Rectal smooth muscle tissue (tissue), 1 donor: ENCODE data around the gene HOMER2.
"Not testable (repeated sequence)": the region's sequence is repeated elsewhere in the genome, so short reads cannot be mapped to it uniquely, and the experiment has no call there.

Experiments used
- H3K27ac ChIP-seq: one replicate; pipeline ENCODE4 v1.7.0; 2013; ENCODE audit warnings: low read depth, low read length, inconsistent platforms
- H3K27me3 ChIP-seq: one replicate; pipeline ENCODE4 v1.7.0; 2013; ENCODE audit warnings: low read length; ENCODE audit not compliant: control insufficient read depth, insufficient read depth
- H3K36me3 ChIP-seq: one replicate; pipeline ENCODE4 v1.7.0; 2013; ENCODE audit warnings: low read length; ENCODE audit not compliant: control insufficient read depth, insufficient read depth
- H3K4me1 ChIP-seq: one replicate; pipeline ENCODE4 v1.7.0; 2013; ENCODE audit warnings: low read length; ENCODE audit not compliant: control insufficient read depth, insufficient read depth
- H3K4me3 ChIP-seq: one replicate; pipeline ENCODE4 v1.7.0; 2013; ENCODE audit warnings: low read length
- H3K9ac ChIP-seq: one replicate; pipeline ENCODE4 v1.7.0; 2013; ENCODE audit warnings: low read length

Gene HOMER2

GRCh38 chr15:82952158-82953081 lies at the start of gene HOMER2:
Gene HOMER2 (minus strand): TSS chr15:82952720. CDS start chr15:82952535, 185 bp downstream.
- Histone ChIP-seq H3K36me3 (no peaks in the 10 kb centered on the region), H3K27me3 (peaks cover 3% of the 10 kb centered on the region), H3K27ac (peak within 1 kb of the TSS; percentile 52), H3K9ac (no peak within 1 kb of the TSS), H3K4me1 (no peaks in the 10 kb centered on the region), H3K4me3 (peak within 1 kb of the TSS; percentile 59)

GRCh38 chr15:83000672-83001031 lies 48.1 kb upstream of the HOMER2 start:
- H3K36me3 ChIP-seq, H3K4me3 ChIP-seq, H3K27me3 ChIP-seq, H3K9ac ChIP-seq, H3K27ac ChIP-seq, H3K4me1 ChIP-seq: not testable (repeated sequence)

GRCh38 chr15:82999905-83000671 lies 47.6 kb upstream of the HOMER2 start:
- Histone ChIP-seq H3K36me3 (no peaks in the 10 kb centered on the region), H3K4me3 (peak overlapping the region; percentile 24), H3K27ac (no peak overlapping the region), H3K4me1 (no peaks in the 10 kb centered on the region), H3K9ac (no peak overlapping the region), H3K27me3 (no peaks in the 10 kb centered on the region)

- no peaks in the 10 kb centered on the region for H3K36me3 ChIP-seq
- H3K9ac ChIP-seq = no peak overlapping the region
- no peaks in the 10 kb centered on the region for H3K27me3 ChIP-seq
- H3K4me3 ChIP-seq = no peak overlapping the region
- no peaks in the 10 kb centered on the region for H3K4me1 ChIP-seq
- H3K27ac ChIP-seq = no peak overlapping the region
These were observed 46.9 kb upstream of the HOMER2 start for GRCh38 chr15:82999426-82999825.

- Histone ChIP-seq H3K36me3 (no peaks in the 10 kb centered on the region), H3K27ac (no peak overlapping the region), H3K27me3 (no peaks in the 10 kb centered on the region), H3K4me1 (no peaks in the 10 kb centered on the region), H3K9ac (no peak overlapping the region), H3K4me3 (no peak overlapping the region)
These were observed 43.4 kb upstream of the HOMER2 start for GRCh38 chr15:82995938-82996337.

- Histone ChIP-seq H3K27ac (no peak overlapping the region), H3K4me3 (no peak overlapping the region), H3K4me1 (no peaks in the 10 kb centered on the region), H3K36me3 (no peaks in the 10 kb centered on the region), H3K9ac (no peak overlapping the region), H3K27me3 (no peaks in the 10 kb centered on the region)
These were observed 42.6 kb upstream of the HOMER2 start for GRCh38 chr15:82995076-82995475.

GRCh38 chr15:82993144-82993543 lies 40.6 kb upstream of the HOMER2 start:
- Histone ChIP-seq H3K4me1 (no peaks in the 10 kb centered on the region), H3K36me3 (peaks cover 2% of the 10 kb centered on the region), H3K27ac (no peak overlapping the region), H3K27me3 (no peaks in the 10 kb centered on the region), H3K9ac (no peak overlapping the region), H3K4me3 (no peak overlapping the region)

- no peak overlapping the region for H3K9ac ChIP-seq
- no peak overlapping the region for H3K4me3 ChIP-seq
- peaks cover 2% of the 10 kb centered on the region for H3K36me3 ChIP-seq
- no peak overlapping the region for H3K27ac ChIP-seq
- no peaks in the 10 kb centered on the region for H3K4me1 ChIP-seq
- no peaks in the 10 kb centered on the region for H3K27me3 ChIP-seq
These were observed 40.0 kb upstream of the HOMER2 start for GRCh38 chr15:82992436-82992998.

- peak overlapping the region; percentile 73 for H3K27ac ChIP-seq
- peaks cover 7% of the 10 kb centered on the region for H3K4me1 ChIP-seq
- peak overlapping the region; percentile 84 for H3K4me3 ChIP-seq
- peaks cover 2% of the 10 kb centered on the region for H3K36me3 ChIP-seq
- peak overlapping the region; percentile 68 for H3K9ac ChIP-seq
- no peaks in the 10 kb centered on the region for H3K27me3 ChIP-seq
These were observed 33.9 kb upstream of the HOMER2 start for GRCh38 chr15:82986442-82986780.

- H3K36me3 ChIP-seq = peaks cover 2% of the 10 kb centered on the region
- H3K9ac ChIP-seq = peak within 1 kb of the TSS; percentile 68
- no peaks in the 10 kb centered on the region for H3K27me3 ChIP-seq
- peak within 1 kb of the TSS; percentile 84 for H3K4me3 ChIP-seq
- H3K27ac ChIP-seq = peak within 1 kb of the TSS; percentile 73
- peaks cover 7% of the 10 kb centered on the region for H3K4me1 ChIP-seq
These were observed 33.3 kb upstream of the HOMER2 start, which contains the start of gene RAMAC for GRCh38 chr15:82985688-82986441. Gene RAMAC (plus strand): TSS chr15:82986210. CDS start chr15:82989019, 2,809 bp downstream.

- Histone ChIP-seq H3K27me3 (no peaks in the 10 kb centered on the region), H3K4me3 (no peak overlapping the region), H3K36me3 (no peaks in the 10 kb centered on the region)
These were observed 28.5 kb upstream of the HOMER2 start for GRCh38 chr15:82980981-82981380.

GRCh38 chr15:82979726-82980125 lies 27.2 kb upstream of the HOMER2 start:
- H3K36me3 ChIP-seq = no peaks in the 10 kb centered on the region
- H3K4me3 ChIP-seq = no peak overlapping the region
- no peaks in the 10 kb centered on the region for H3K4me1 ChIP-seq
- H3K9ac ChIP-seq = no peak overlapping the region
- no peak overlapping the region for H3K27ac ChIP-seq
- no peaks in the 10 kb centered on the region for H3K27me3 ChIP-seq

More at GRCh38 chr15:82980981-82981380, 28.5 kb upstream of the HOMER2 start:
- H3K27ac ChIP-seq = no peak overlapping the region
- no peak overlapping the region for H3K9ac ChIP-seq
- H3K4me1 ChIP-seq = peaks cover 5% of the 10 kb centered on the region
